Hepatocyte (in vitro differentiated cells): ENCODE data around the gene SPANXB1.
"Not testable (repeated sequence)": the region's sequence is repeated elsewhere in the genome, so short reads cannot be mapped to it uniquely, and the experiment has no call there.

Source experiments
- CTCF ChIP-seq: fragments of 200-600 bp; sonication (generic); IDR thresholded peaks from 2 replicates; pipeline ENCODE4 v1.5.1; 2016; ENCODE audit warnings: antibody characterized with exemption, mild to moderate bottlenecking; ENCODE audit not compliant: poor library complexity
- EZH2phosphoT487 ChIP-seq: fragments of 200-600 bp; sonication (generic); IDR thresholded peaks from one replicate; pipeline ENCODE4 v1.6.1; 2018; ENCODE audit warnings: antibody characterized with exemption, mild to moderate bottlenecking, low read depth, moderate library complexity; ENCODE audit not compliant: unreplicated experiment, severe bottlenecking

GRCh38 chrX:141052098-141052497 lies 49.7 kb downstream of the SPANXB1 start:
- TF ChIP-seq CTCF = peak; percentile 23
- TF ChIP-seq EZH2phosphoT487 = not testable (repeated sequence)
